A673 (cell line): ENCODE results near the gene NCAPG. TPM values are rescaled to one million over a fixed set of nuclear protein-coding genes. Genes with fewer than 3 reads are reported as not detected.

Experiments used
- BruUV-seq: library from RNA; stranded (reverse); fragments of 400-500 nt; replicated peaks from 2 replicates; lab custom pipeline; 2021; lab: Mats Ljungman, UMichigan
- CTCF ChIA-PET: fragments of 300-600 bp; sonication (Branson Sonifier 250); formaldehyde crosslinking; loops from one replicate; lab custom pipeline; 2022; ENCODE audit warnings: antibody characterized with exemption; lab: Charles Lee
- POLR2A ChIA-PET: fragments of 300-600 bp; sonication (Branson Sonifier 250); formaldehyde crosslinking; loops from one replicate; lab custom pipeline; 2022; ENCODE audit warnings: antibody characterized with exemption; ENCODE audit not compliant: low non-redundant PET; lab: Charles Lee
- DNase-seq: peaks from one replicate; pipeline ENCODE4 v3.0.0-alpha.2; 2015; ENCODE audit warnings: low spot score
- H3K27ac ChIP-seq: fragments of 200-600 bp; sonication (generic); 2 replicates; pipeline ENCODE4 v1.5.1; 2016; ENCODE audit warnings: mixed run types, low read depth, mild to moderate bottlenecking, mixed read lengths, antibody characterized with exemption, low read length; ENCODE audit not compliant: poor library complexity, severe bottlenecking
- H3K27me3 ChIP-seq: fragments of 200-600 bp; sonication (generic); replicated peaks from 2 replicates; pipeline ENCODE4 v1.6.1; 2017; ENCODE audit warnings: mixed run types, low read depth, mild to moderate bottlenecking, mixed read lengths, antibody characterized with exemption, low read length; ENCODE audit not compliant: insufficient read depth, poor library complexity
- H3K36me3 ChIP-seq: fragments of 200-600 bp; sonication (generic); 2 replicates; pipeline ENCODE4 v1.6.1; 2016; ENCODE audit warnings: mixed run types, mild to moderate bottlenecking, mixed read lengths, antibody characterized with exemption, low read length; ENCODE audit not compliant: insufficient read depth, poor library complexity, severe bottlenecking
- H3K4me1 ChIP-seq: fragments of 200-600 bp; sonication (generic); 2 replicates; pipeline ENCODE4 v1.6.1; 2017; ENCODE audit warnings: mixed run types, mild to moderate bottlenecking, mixed read lengths, antibody characterized with exemption, low read length; ENCODE audit not compliant: insufficient read depth, poor library complexity, severe bottlenecking
- H3K4me3 ChIP-seq: fragments of 200-600 bp; sonication (generic); 2 replicates; pipeline ENCODE4 v1.5.1; 2016; ENCODE audit warnings: low read depth, mixed run types, mild to moderate bottlenecking, mixed read lengths, low read length; ENCODE audit not compliant: poor library complexity, severe bottlenecking
- H3K9me3 ChIP-seq: fragments of 200-600 bp; sonication (generic); 2 replicates; pipeline ENCODE4 v1.6.1; 2016; ENCODE audit warnings: mixed run types, low read depth, mild to moderate bottlenecking, mixed read lengths, antibody characterized with exemption, low read length; ENCODE audit not compliant: poor library complexity, severe bottlenecking
- EZH2 ChIP-seq: fragments of 200-600 bp; sonication (generic); IDR thresholded peaks from 2 replicates; pipeline ENCODE4 v1.6.1; 2017; ENCODE audit warnings: borderline replicate concordance, low read depth, mild to moderate bottlenecking, mixed read lengths, antibody characterized with exemption, low read length; ENCODE audit not compliant: poor library complexity, severe bottlenecking
- intact Hi-C: fragments of 100-400 bp; cut with micrococcal nuclease; formaldehyde crosslinking; loops from one replicate; pipeline ENCODE4 v1.10.0; 2022; ENCODE audit not compliant: unreplicated experiment
- total RNA-seq: library from RNA; stranded (reverse); gene quantifications from 2 replicates; pipeline ENCODE4 v1.2.3, GENCODE V29; 2021
- TF ChIP-seq, protein P1 (sequence below): fragments of 300-800, 200-600 bp; sonication (generic); conservative IDR thresholded peaks from 2 replicates; pipeline ENCODE4 v1.5.1; 2017; ENCODE audit warnings: low read depth, mild to moderate bottlenecking, antibody characterized with exemption, low read length, moderate library complexity, mixed read lengths

Gene NCAPG
- total RNA-seq, 1 experiment from 2014 or later, result 105 TPM

DNA sequence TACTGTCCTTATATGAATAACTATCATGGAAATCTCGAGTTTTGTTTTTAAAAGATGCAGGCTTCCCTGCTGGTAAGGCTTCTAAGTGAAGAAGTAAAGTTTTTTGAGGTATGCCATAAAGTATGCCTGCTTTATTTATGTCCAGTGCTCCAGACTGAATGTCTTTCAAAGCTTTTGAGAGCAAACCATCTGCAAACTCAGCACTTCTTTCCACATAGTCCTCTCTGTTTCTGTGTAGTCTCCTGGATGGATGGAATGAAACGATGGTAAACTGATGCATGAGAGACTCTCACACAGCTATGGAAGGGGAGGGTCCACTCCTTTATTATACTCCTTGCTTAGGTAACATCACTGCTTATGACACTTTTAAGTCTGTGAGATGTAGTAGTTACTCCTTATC is 73.7 kb downstream of the NCAPG start:
- Histone ChIP-seq H3K36me3 (no peaks in the 10 kb centered on the region), H3K4me1 (no peaks in the 10 kb centered on the region), H3K27me3 (no peaks in the 10 kb centered on the region), H3K27ac (no peak overlapping the region), H3K9me3 (no peaks in the 10 kb centered on the region), H3K4me3 (no peak overlapping the region)
- BruUV-seq, result no TSS peak
- TF ChIP-seq, protein P1, sequence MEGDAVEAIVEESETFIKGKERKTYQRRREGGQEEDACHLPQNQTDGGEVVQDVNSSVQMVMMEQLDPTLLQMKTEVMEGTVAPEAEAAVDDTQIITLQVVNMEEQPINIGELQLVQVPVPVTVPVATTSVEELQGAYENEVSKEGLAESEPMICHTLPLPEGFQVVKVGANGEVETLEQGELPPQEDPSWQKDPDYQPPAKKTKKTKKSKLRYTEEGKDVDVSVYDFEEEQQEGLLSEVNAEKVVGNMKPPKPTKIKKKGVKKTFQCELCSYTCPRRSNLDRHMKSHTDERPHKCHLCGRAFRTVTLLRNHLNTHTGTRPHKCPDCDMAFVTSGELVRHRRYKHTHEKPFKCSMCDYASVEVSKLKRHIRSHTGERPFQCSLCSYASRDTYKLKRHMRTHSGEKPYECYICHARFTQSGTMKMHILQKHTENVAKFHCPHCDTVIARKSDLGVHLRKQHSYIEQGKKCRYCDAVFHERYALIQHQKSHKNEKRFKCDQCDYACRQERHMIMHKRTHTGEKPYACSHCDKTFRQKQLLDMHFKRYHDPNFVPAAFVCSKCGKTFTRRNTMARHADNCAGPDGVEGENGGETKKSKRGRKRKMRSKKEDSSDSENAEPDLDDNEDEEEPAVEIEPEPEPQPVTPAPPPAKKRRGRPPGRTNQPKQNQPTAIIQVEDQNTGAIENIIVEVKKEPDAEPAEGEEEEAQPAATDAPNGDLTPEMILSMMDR, result no peak
- TF ChIP-seq EZH2, result no peak
- DNase-seq, result no peak
- intact Hi-C loops, result no loop called here
- ChIA-PET POLR2A (no interaction called here), CTCF (no interaction called here)

DNA sequence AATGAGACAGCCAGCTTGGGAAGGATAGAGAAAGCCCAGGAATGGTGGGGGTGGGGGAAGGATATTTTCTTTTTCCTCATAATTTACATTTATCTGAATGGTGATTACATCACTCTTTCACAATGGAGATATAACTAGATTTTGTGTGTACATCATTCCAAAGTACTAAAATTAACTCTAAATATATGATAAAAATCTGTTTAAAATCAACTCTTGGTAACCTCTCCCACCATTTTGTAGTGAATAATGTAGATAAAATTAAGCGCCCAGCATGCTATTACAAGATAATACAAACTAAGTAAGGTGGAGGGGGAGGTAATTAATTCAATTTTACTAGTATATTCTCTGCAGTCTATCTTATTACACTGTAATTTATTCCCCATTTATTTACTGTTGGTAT is 78.9 kb downstream of the NCAPG start:
- POLR2A ChIA-PET, result interaction anchor here (0.7 kb wide), 1 partner anchor 14 kb away, joined by 3 read pairs; no protein-coding TSS in a partner anchor
- intact Hi-C loops, result no loop called here

DNA sequence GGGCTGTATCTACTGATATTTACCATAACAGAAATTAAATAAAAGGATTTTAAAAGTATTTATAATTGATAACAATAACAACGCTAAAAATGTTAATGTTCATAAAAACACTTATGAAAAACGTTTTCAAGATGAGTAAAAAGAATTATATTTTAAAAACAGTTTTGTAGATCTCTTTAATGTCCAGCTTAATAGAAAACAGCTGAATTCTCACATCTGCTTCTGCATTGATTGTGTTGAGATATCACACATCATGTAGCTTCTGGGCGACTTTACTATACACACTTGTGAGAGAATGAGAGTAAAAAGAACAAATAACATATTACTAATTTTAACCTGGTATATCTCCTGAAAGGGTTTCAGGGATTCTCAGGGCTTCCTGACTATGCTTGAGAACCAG is 83.6 kb downstream of the NCAPG start:
- no peaks in the 10 kb centered on the region for H3K9me3 ChIP-seq
- no peaks in the 10 kb centered on the region for H3K4me1 ChIP-seq
- H3K27ac ChIP-seq, result no peak overlapping the region
- ChIA-PET POLR2A (no interaction called here), CTCF (no interaction called here)
- TF ChIP-seq EZH2, result no peak
- TF ChIP-seq, protein P1, result no peak
- no peak for DNase-seq
- no peaks in the 10 kb centered on the region for H3K36me3 ChIP-seq
- BruUV-seq, result no TSS peak
- no peak overlapping the region for H3K4me3 ChIP-seq
- intact Hi-C loops, result no loop called here
- no peaks in the 10 kb centered on the region for H3K27me3 ChIP-seq

More for the DNA sequence above, 78.9 kb downstream of the NCAPG start:
- CTCF ChIA-PET, result no interaction called here
- Histone ChIP-seq H3K27ac (no peak overlapping the region), H3K36me3 (no peaks in the 10 kb centered on the region), H3K4me3 (no peak overlapping the region), H3K27me3 (no peaks in the 10 kb centered on the region), H3K4me1 (no peaks in the 10 kb centered on the region), H3K9me3 (no peaks in the 10 kb centered on the region)
- BruUV-seq, result no TSS peak
- TF ChIP-seq, protein P1, result no peak
- no peak for TF ChIP-seq EZH2
- no peak for DNase-seq

Other genes starting within 250 kb of the NCAPG start
- gene LAP3, start 233.8 kb upstream of the NCAPG start, total RNA-seq, result 53.8 and 54.1 TPM in 2 replicates
- 46.6 and 48.8 TPM in 2 replicates for gene MED28, start 196.3 kb upstream of the NCAPG start, total RNA-seq
- gene FAM184B, start 29.4 kb upstream of the NCAPG start, total RNA-seq, result 0.15 and 0.26 TPM in 2 replicates
- 59.5 and 60.2 TPM in 2 replicates for gene DCAF16, start 222 bp upstream of the NCAPG start, total RNA-seq
- gene LCORL, start 210.8 kb downstream of the NCAPG start, total RNA-seq, result 29.7 and 30.4 TPM in 2 replicates